HG03520 (cell line): ENCODE data around the gene RHOA.
"Not testable (repeated sequence)": the region's sequence is repeated elsewhere in the genome, so short reads cannot be mapped to it uniquely, and the experiment has no call there.

ENCODE experiments used
- ATAC-seq: cut with Tn5 transposase; IDR thresholded peaks from one replicate; pipeline ENCODE4 v1.9.1; 2021; ENCODE audit warnings: mild to moderate bottlenecking, moderate library complexity; ENCODE audit not compliant: unreplicated experiment

The RHOA gene

DNA sequence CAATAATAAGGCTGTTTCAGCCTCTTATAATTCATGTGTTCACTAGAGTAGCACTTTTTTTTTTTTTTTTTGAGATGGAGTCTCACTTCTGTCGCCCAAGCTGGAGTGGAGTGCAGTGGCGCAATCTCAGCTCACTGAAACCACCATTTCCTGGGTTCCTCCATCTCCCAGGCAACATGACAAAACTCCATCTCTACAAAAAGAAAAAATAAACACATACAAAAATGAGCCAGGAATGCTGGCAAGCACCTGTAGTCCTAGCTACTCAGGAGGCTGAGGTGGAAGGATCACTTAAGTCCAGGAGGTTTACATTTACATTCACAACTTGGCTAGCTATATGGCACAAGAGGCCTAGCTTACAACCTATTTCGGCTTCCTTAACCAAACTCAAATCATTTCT is 78.7 kb downstream of the RHOA start:
- ATAC-seq: no peak

- no peak for ATAC-seq
Observed at GRCh38 chr3:49329186-49329585, 82.6 kb downstream of the RHOA start.

DNA sequence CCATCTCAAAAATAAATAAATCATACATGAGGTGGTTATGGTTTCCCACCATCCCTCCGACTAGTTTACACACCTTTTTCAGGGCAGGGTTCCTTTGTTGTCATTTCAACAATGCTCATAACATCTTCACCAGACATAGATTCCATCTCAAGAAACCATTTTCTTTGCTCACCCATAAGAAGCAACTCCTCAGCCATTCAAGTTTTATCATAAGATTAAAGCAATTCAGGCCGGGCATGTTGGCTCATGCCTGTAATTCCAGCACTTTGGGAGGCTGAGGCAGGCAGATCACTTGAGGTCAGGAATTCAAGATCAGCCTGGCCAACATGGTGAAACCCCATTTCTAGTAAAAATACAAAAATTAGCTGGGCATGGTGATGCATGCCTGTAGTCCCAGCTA is 83.4 kb downstream of the RHOA start:
- not testable (repeated sequence) for ATAC-seq

DNA sequence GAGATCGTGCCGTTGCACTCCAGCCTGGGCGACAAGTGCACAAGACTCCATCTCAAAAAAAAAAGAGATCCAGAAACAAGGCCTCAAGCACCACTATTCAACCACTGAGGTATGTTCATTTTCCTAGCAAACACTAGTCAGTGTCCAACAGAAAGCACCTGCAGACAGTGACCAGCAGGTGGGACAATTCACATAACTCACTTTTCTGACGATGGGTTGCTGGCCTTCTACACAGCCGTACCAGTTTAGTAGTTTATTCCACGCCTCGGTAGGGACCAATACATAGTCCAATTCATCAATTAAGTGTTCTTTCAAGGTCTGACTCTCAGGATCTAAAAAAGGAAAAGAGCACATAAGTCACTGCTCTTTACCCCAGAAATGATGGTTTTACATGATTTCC is 84.3 kb downstream of the RHOA start:
- ATAC-seq: no peak

DNA sequence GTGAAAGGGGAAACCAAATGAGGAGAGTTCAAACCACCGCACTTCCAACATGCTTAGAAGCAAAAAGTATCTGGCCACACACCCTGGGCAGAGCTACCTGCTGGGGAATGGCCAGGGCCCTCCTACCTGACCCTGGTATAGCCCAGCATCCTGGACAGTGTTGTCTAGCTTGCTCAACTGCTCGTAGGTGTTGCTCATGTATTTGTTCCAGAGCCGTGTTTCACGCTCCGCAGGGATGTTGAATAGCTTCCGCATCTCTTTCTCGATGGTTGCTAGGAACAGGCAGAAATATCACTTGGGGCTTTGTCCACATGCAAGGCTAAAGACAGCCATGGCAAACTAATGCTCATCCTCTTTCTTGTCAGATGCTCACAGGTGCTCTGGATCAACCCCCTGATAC is 87.0 kb downstream of the RHOA start:
- ATAC-seq: no peak

DNA sequence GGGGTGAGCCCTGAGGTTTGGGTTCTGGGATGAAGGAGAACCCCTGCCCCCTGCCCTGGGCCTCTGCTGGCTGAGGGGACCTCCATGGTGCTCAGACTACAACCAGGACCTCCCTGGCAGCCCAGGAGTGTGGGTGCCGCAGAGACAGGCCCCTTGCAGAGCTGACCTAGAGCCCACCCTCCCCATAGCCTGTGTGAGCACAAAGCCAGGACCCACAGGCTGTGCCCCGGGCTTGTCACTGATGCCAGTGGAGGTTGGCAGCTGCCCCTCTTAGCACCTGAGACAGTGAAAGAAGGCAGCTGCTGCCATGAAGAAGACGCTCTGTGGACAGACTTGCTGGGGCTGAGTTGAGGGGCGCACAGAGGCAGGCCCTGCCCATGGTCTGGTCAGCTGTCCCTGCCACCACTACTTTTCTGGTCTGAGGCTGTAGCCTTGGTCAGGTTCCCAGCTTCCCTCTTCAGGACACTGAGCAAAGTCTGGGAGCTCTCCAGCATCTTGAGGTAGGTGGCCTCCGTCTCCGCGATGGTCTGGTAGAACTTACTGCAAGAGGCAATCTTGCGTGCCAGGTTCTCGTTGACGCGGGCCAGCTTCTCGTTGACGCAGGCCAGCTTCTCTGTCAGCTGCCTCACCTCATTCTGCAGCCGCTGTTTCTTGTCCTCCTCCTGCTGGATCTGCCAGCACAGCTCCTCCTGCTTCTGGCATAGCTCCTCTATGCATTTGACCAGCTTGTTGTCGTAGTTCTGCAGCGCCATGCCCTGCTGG is 94.9 kb downstream of the RHOA start:
- no peak for ATAC-seq

GRCh38 chr3:49313896-49314688 is 97.7 kb downstream of the RHOA start:
- ATAC-seq: no peak

- no peak for ATAC-seq
Observed at GRCh38 chr3:49311283-49311682, 100.5 kb downstream of the RHOA start.

DNA sequence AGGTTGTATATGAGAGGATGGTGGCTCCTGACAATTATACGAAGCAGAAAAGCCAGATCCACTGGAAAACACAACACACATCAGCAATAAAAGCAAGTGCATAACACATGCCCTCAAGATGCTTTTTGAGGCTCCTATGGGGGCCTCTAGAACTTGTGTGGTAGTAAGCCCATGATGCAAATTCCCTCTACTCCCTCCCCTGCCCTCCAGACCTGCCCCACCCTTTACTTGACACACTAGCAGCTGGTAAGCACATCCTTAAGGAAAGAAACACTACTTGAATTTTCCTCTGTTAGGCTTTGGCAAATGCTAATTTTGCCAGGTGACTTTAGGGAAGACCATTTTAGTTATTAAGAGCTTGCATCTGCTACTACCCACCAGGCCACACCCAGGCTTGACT is 101.1 kb downstream of the RHOA start:
- ATAC-seq: no peak
